Liver (tissue), 9 donors: ENCODE results near the gene LCN6. TPM values are rescaled to one million over a fixed set of nuclear protein-coding genes. Genes with fewer than 3 reads are reported as not detected.

Experiments
- DNase-seq: peaks from one replicate; pipeline ENCODE4 v3.0.0-alpha.2; 2017; ENCODE audit warnings: low spot score
- H3K27ac ChIP-seq, 2 donors: one replicate each; pipeline ENCODE4 v1.7.0; 2013; ENCODE audit warnings: inconsistent platforms in 2 of 2, low read length in 2 of 2, control low read depth in 1 of 2, low read depth in 1 of 2, mild to moderate bottlenecking in 1 of 2
- H3K27me3 ChIP-seq, 4 donors: one replicate each; pipeline versions ENCODE4 v1.6.1 to v1.7.0; 2013; ENCODE audit warnings: low read length in 3 of 4, inconsistent platforms in 1 of 4, mild to moderate bottlenecking in 1 of 4, moderate library complexity in 1 of 4; ENCODE audit not compliant: control insufficient read depth in 4 of 4, insufficient read depth in 4 of 4
- H3K36me3 ChIP-seq, 4 donors: one replicate each; pipeline versions ENCODE4 v1.6.1 to v1.7.0; 2013; ENCODE audit warnings: low read length in 3 of 4, mild to moderate bottlenecking in 3 of 4, low read depth in 1 of 4, moderate library complexity in 1 of 4; ENCODE audit not compliant: control insufficient read depth in 4 of 4, insufficient read depth in 3 of 4
- H3K4me1 ChIP-seq, 4 donors: one replicate each; pipeline versions ENCODE4 v1.6.1 to v1.7.0; 2013; ENCODE audit warnings: low read length in 3 of 4, mild to moderate bottlenecking in 3 of 4, moderate library complexity in 1 of 4; ENCODE audit not compliant: control insufficient read depth in 4 of 4, insufficient read depth in 4 of 4
- H3K4me3 ChIP-seq, 3 donors: one replicate each; pipeline versions ENCODE4 v1.6.1 to v1.7.0; 2013; ENCODE audit warnings: low read length in 3 of 3, control low read depth in 1 of 3, low read depth in 1 of 3, mild to moderate bottlenecking in 1 of 3
- H3K9ac ChIP-seq, 2 donors: one replicate each; pipeline ENCODE4 v1.7.0; 2013; ENCODE audit warnings: low read length in 2 of 2, mild to moderate bottlenecking in 2 of 2, moderate library complexity in 2 of 2, control low read depth in 1 of 2, low read depth in 1 of 2
- H3K9me3 ChIP-seq, 4 donors: one replicate each; pipeline versions ENCODE4 v1.6.1 to v1.7.0; 2013; ENCODE audit warnings: low read length in 3 of 4; ENCODE audit not compliant: control insufficient read depth in 4 of 4
- ATF3 ChIP-seq: IDR thresholded peaks from 2 replicates; pipeline ENCODE4 v1.6.1; 2016; ENCODE audit warnings: antibody characterized with exemption
- CTCF ChIP-seq: fragments of 150-350 bp; IDR thresholded peaks from 2 replicates; pipeline ENCODE4 v1.5.1; 2017; ENCODE audit warnings: improper control_type of control experiment, low read depth, low read length; ENCODE audit not compliant: missing input control
- EGR1 ChIP-seq, 2 donors: IDR thresholded peaks; 2 replicates each; pipeline ENCODE4 v1.6.1; 2016 to 2018; ENCODE audit warnings: antibody characterized with exemption in 2 of 2, low read depth in 2 of 2
- FOXA1 ChIP-seq: IDR thresholded peaks from 2 replicates; pipeline ENCODE4 v1.6.1; 2016; ENCODE audit warnings: antibody characterized with exemption
- FOXA2 ChIP-seq: IDR thresholded peaks from 2 replicates; pipeline ENCODE4 v1.6.1; 2016; ENCODE audit warnings: antibody characterized with exemption
- GABPA ChIP-seq, 2 donors: IDR thresholded peaks in 1 of 2; conservative IDR thresholded peaks in 1 of 2; 2 replicates each; pipeline ENCODE4 v1.6.1; 2016; ENCODE audit warnings: antibody characterized with exemption in 2 of 2, mild to moderate bottlenecking in 1 of 2, moderate library complexity in 1 of 2
- HNF4A ChIP-seq, 2 donors: conservative IDR thresholded peaks; 2 replicates each; pipeline ENCODE4 v1.6.1; 2016; ENCODE audit warnings: antibody characterized with exemption in 2 of 2, mild to moderate bottlenecking in 2 of 2
- HNF4G ChIP-seq: IDR thresholded peaks from 2 replicates; pipeline ENCODE4 v1.6.1; 2016; ENCODE audit warnings: antibody characterized with exemption
- JUND ChIP-seq, 2 donors: IDR thresholded peaks; 2 replicates each; pipeline ENCODE4 v1.6.1; 2016; ENCODE audit warnings: antibody characterized with exemption in 2 of 2
- MAX ChIP-seq: IDR thresholded peaks from 2 replicates; pipeline ENCODE4 v1.6.1; 2016; ENCODE audit warnings: antibody characterized with exemption
- NR2F2 ChIP-seq: IDR thresholded peaks from 2 replicates; pipeline ENCODE4 v1.6.1; 2016; ENCODE audit warnings: antibody characterized with exemption
- RAD21 ChIP-seq, 2 donors: IDR thresholded peaks; 2 replicates each; pipeline ENCODE4 v1.6.1; 2016; ENCODE audit warnings: antibody characterized with exemption in 2 of 2, mild to moderate bottlenecking in 2 of 2
- REST ChIP-seq: IDR thresholded peaks from 2 replicates; pipeline ENCODE4 v1.6.1; 2016; ENCODE audit warnings: antibody characterized with exemption, mild to moderate bottlenecking
- RXRA ChIP-seq, 2 donors: IDR thresholded peaks; 2 replicates each; pipeline ENCODE4 v1.6.1; 2017 to 2018; ENCODE audit warnings: antibody characterized with exemption in 2 of 2, mild to moderate bottlenecking in 1 of 2
- SP1 ChIP-seq: IDR thresholded peaks from 2 replicates; pipeline ENCODE4 v1.6.1; 2018; ENCODE audit warnings: antibody characterized with exemption, mild to moderate bottlenecking
- TAF1 ChIP-seq: conservative IDR thresholded peaks from 2 replicates; pipeline ENCODE4 v1.6.1; 2016; ENCODE audit warnings: antibody characterized with exemption, mild to moderate bottlenecking
- YY1 ChIP-seq: IDR thresholded peaks from 2 replicates; pipeline ENCODE4 v1.6.1; 2016; ENCODE audit warnings: antibody characterized with exemption, mild to moderate bottlenecking
- ZBTB33 ChIP-seq: IDR thresholded peaks from 2 replicates; pipeline ENCODE4 v1.6.1; 2016; ENCODE audit warnings: antibody characterized with exemption
- WGBS: extraction: QIAGEN DNeasy Blood & Tissue Kit; methylation state at CpG from one replicate; pipeline ENCODE4 v1.1.7; 2013; 5-methylcytosine and 5-hydroxymethylcytosine counted together
- polyA plus RNA-seq, 2 donors: library from polyadenylated mRNA; stranded (reverse) in 1 of 2; unstranded in 1 of 2; fragments of 200-250 nt in 1 of 2; fragments of >200 nt in 1 of 2; fragmentation: Nextera tagmentation in 1 of 2; extraction: Ambion mirVana in 1 of 2; gene quantifications; one replicate each; pipeline versions ENCODE4 v1.2.1 to v1.2.3, GENCODE V29; 2013 to 2015
- total RNA-seq, 2 donors: library from RNA; depleted of rRNA; stranded (reverse); fragments of >200 nt; gene quantifications; one replicate each; pipeline ENCODE4 v1.2.3, GENCODE V29; 2014
- donor health status: healthy.
- donor health status: healthy.
- donor health status: healthy.
- donor health status: healthy.
- donor health status: healthy.

Gene LCN6
- total and polyA plus RNA-seq, 4 donors = 0.14 to 0.32 TPM; not detected in 2

- TF ChIP-seq JUND (IDR thresholded peaks at IDR 0.05) = no peak
- no peak for TF ChIP-seq SP1
- TF ChIP-seq HNF4G = no peak
- TF ChIP-seq ATF3 = no peak
- H3K36me3 ChIP-seq = peaks cover 9 to 21% (median 14%) of the 10 kb centered on the region in 4 donors
- H3K27me3 ChIP-seq = no peaks in the 10 kb centered on the region
- H3K9ac ChIP-seq = peak overlapping the region; percentile 22 to 38
- no peak for DNase-seq
- H3K27ac ChIP-seq = peak overlapping the region; percentile 51 to 55
- WGBS = 3% methylated on average over 53 of the region's 53 CpGs
- peak overlapping the region; percentile 70 to 99 (median 77) for H3K4me3 ChIP-seq
- no peaks in the 10 kb centered on the region for H3K9me3 ChIP-seq
- H3K4me1 ChIP-seq = peaks cover 0 to 40% (median 30%) of the 10 kb centered on the region in 4 donors
Measured at GRCh38 chr9:136728548-136729123, 19.7 kb downstream of the LCN6 start.

GRCh38 chr9:136728080-136728547 lies 20.2 kb downstream of the LCN6 start:
- Histone ChIP-seq H3K9me3 (no peaks in the 10 kb centered on the region), H3K4me1 (peaks cover 0 to 44% (median 33%) of the 10 kb centered on the region in 4 donors), H3K9ac (peak overlapping the region; percentile 22 to 82), H3K27ac (peak overlapping the region; percentile 55 to 85), H3K4me3 (peak overlapping the region; percentile 70 to 99 (median 77)), H3K27me3 (no peaks in the 10 kb centered on the region), H3K36me3 (peaks cover 12 to 26% (median 19%) of the 10 kb centered on the region in 4 donors)
- under 1% methylated on average over 66 of the region's 66 CpGs for WGBS
- DNase-seq = peak; percentile 93
- peak in 1 of 2 donors; percentile 13 for TF ChIP-seq RXRA (IDR thresholded peaks at IDR 0.05)
- no peak for TF ChIP-seq ZBTB33
- TF ChIP-seq EGR1 (IDR thresholded peaks at IDR 0.05; ENCODE audit: low read depth in 2 of 2) = no peak
- TF ChIP-seq MAX = no peak
- TF ChIP-seq CTCF = peak; percentile 90
- no peak for TF ChIP-seq FOXA2
- no peak for TF ChIP-seq FOXA1
- TF ChIP-seq REST = peak; percentile 79
- TF ChIP-seq RAD21 (IDR thresholded peaks at IDR 0.05) = peak in 1 of 2 donors; percentile 49
- peak; percentile 64 for TF ChIP-seq SP1
- TF ChIP-seq HNF4G = no peak
- no peak for TF ChIP-seq NR2F2
- TF ChIP-seq YY1 = peak; percentile 62
- no peak for TF ChIP-seq GABPA (IDR thresholded peaks at IDR 0.05 in 1 of 2, conservative IDR thresholded peaks at IDR 0.05 in 1 of 2)
- no peak for TF ChIP-seq HNF4A (conservative IDR thresholded peaks at IDR 0.05)
- TF ChIP-seq JUND (IDR thresholded peaks at IDR 0.05) = no peak
- TF ChIP-seq TAF1 = peak; percentile 96
- no peak for TF ChIP-seq ATF3
